HEK293 (cell line): ENCODE results near the gene TMPRSS5.
"Not testable (repeated sequence)": the region's sequence is repeated elsewhere in the genome, so short reads cannot be mapped to it uniquely, and the experiment has no call there.

Source experiments
- CTCF ChIA-PET: fragments of 350-600 bp; formaldehyde crosslinking; extraction: SDS; loops from one replicate; lab custom pipeline; 2021; ENCODE audit warnings: antibody characterized with exemption; lab: Yijun Ruan, JAX
- POLR2A ChIA-PET: fragments of 300-600 bp; formaldehyde crosslinking; extraction: SDS; loops from one replicate; lab custom pipeline; 2020; ENCODE audit warnings: antibody characterized with exemption, inconsistent platforms; lab: Yijun Ruan, JAX
- H3K27ac ChIP-seq: fragments of 200-500 bp; sonication (Bioruptor generic); 2 replicates; pipeline ENCODE4 v1.5.1; 2014; ENCODE audit warnings: low read depth, low read length, control low read depth, inconsistent platforms; ENCODE audit errors: extremely low read depth
- H3K36me3 ChIP-seq, 2 experiments: fragments of 200-500 bp in 1 of 2; sonication (Bioruptor generic) in 1 of 2; 1 replicate in 1 of 2; 2 replicates in 1 of 2; pipeline ENCODE4 v1.5.1; 2014 to 2017; ENCODE audit warnings: inconsistent platforms in 2 of 2, low read length in 2 of 2; ENCODE audit not compliant: control insufficient read depth in 2 of 2, insufficient read depth in 1 of 2
- H3K4me1 ChIP-seq: fragments of 200-500 bp; sonication (Bioruptor generic); 2 replicates; pipeline ENCODE4 v1.5.1; 2014; ENCODE audit warnings: mild to moderate bottlenecking, low read length, inconsistent platforms; ENCODE audit not compliant: control insufficient read depth, insufficient read depth
- H3K4me3 ChIP-seq: 2 replicates; pipeline ENCODE4 v1.5.1; 2011; ENCODE audit warnings: low read depth, mild to moderate bottlenecking, control low read depth, low read length, moderate library complexity
- H3K9me3 ChIP-seq: fragments of 200-500 bp; sonication (Bioruptor generic); 2 replicates; pipeline ENCODE4 v1.5.1; 2014; ENCODE audit warnings: low read depth, low read length, inconsistent platforms; ENCODE audit not compliant: control insufficient read depth, insufficient read depth
- GLIS1 ChIP-seq: fragments of 450-650 bp; formaldehyde crosslinking; IDR thresholded peaks from 2 replicates; pipeline ENCODE4 v1.5.1; 2016; ENCODE audit warnings: missing biosample characterization, missing genetic modification characterization
- WT1 ChIP-seq: fragments of 450-650 bp; formaldehyde crosslinking; IDR thresholded peaks from 2 replicates; pipeline ENCODE4 v1.5.1; 2016; ENCODE audit warnings: missing biosample characterization, missing genetic modification characterization
- ZBTB48 ChIP-seq: fragments of 450-650 bp; formaldehyde crosslinking; IDR thresholded peaks from 2 replicates; pipeline ENCODE4 v1.5.1; 2016; ENCODE audit warnings: missing biosample characterization, missing genetic modification characterization
- ZNF146 ChIP-seq: fragments of 450-650 bp; formaldehyde crosslinking; IDR thresholded peaks from 2 replicates; pipeline ENCODE4 v1.5.1; 2016; ENCODE audit warnings: missing biosample characterization, missing genetic modification characterization
- ZNF155 ChIP-seq: fragments of 450-650 bp; formaldehyde crosslinking; IDR thresholded peaks from 2 replicates; pipeline ENCODE4 v1.5.1; 2016; ENCODE audit warnings: missing biosample characterization, missing genetic modification characterization
- ZNF2 ChIP-seq: fragments of 450-650 bp; formaldehyde crosslinking; IDR thresholded peaks from 2 replicates; pipeline ENCODE4 v1.5.1; 2016; ENCODE audit warnings: missing biosample characterization, missing genetic modification characterization
- ZNF221 ChIP-seq: fragments of 450-650 bp; formaldehyde crosslinking; IDR thresholded peaks from 2 replicates; pipeline ENCODE4 v1.5.1; 2017; ENCODE audit warnings: missing biosample characterization, missing genetic modification characterization, borderline replicate concordance
- ZNF280C ChIP-seq: fragments of 450-650 bp; formaldehyde crosslinking; IDR thresholded peaks from 2 replicates; pipeline ENCODE4 v1.5.1; 2016; ENCODE audit warnings: missing biosample characterization, missing genetic modification characterization
- ZNF324 ChIP-seq: fragments of 450-650 bp; formaldehyde crosslinking; IDR thresholded peaks from 2 replicates; pipeline ENCODE4 v1.5.1; 2016; ENCODE audit warnings: missing biosample characterization, missing genetic modification characterization
- ZNF473 ChIP-seq: fragments of 450-650 bp; formaldehyde crosslinking; IDR thresholded peaks from 2 replicates; pipeline ENCODE4 v1.5.1; 2017; ENCODE audit warnings: missing biosample characterization, missing genetic modification characterization
- ZNF48 ChIP-seq: fragments of 450-650 bp; formaldehyde crosslinking; IDR thresholded peaks from 2 replicates; pipeline ENCODE4 v1.5.1; 2016; ENCODE audit warnings: missing biosample characterization, missing genetic modification characterization
- ZNF488 ChIP-seq: fragments of 450-650 bp; formaldehyde crosslinking; IDR thresholded peaks from 2 replicates; pipeline ENCODE4 v1.5.1; 2016; ENCODE audit warnings: missing biosample characterization, missing genetic modification characterization
- ZNF518A ChIP-seq: fragments of 450-650 bp; formaldehyde crosslinking; conservative IDR thresholded peaks from 2 replicates; pipeline ENCODE4 v1.5.1; 2016; ENCODE audit warnings: low read depth, missing biosample characterization, missing genetic modification characterization
- ZNF707 ChIP-seq: fragments of 450-650 bp; formaldehyde crosslinking; IDR thresholded peaks from 2 replicates; pipeline ENCODE4 v1.5.1; 2016; ENCODE audit warnings: missing biosample characterization, missing genetic modification characterization
- ZNF768 ChIP-seq: fragments of 450-650 bp; formaldehyde crosslinking; IDR thresholded peaks from 2 replicates; pipeline ENCODE4 v1.5.1; 2018; ENCODE audit warnings: missing biosample characterization, mild to moderate bottlenecking, missing genetic modification characterization
- ZNF776 ChIP-seq: fragments of 450-650 bp; formaldehyde crosslinking; IDR thresholded peaks from 2 replicates; pipeline ENCODE4 v1.5.0; 2017; ENCODE audit warnings: missing biosample characterization, missing genetic modification characterization, borderline replicate concordance
- TF ChIP-seq, protein P1 (sequence below): fragments of 450-650 bp; formaldehyde crosslinking; IDR thresholded peaks from 2 replicates; pipeline ENCODE4 v1.5.1; 2017; ENCODE audit warnings: missing biosample characterization, mild to moderate bottlenecking, missing genetic modification characterization, moderate library complexity
- TF ChIP-seq, protein P2 (sequence below): fragments of 450-650 bp; formaldehyde crosslinking; IDR thresholded peaks from 2 replicates; pipeline ENCODE4 v1.5.1; 2016; ENCODE audit warnings: missing biosample characterization, missing genetic modification characterization
- TF ChIP-seq, protein P3 (sequence below): fragments of 450-650 bp; formaldehyde crosslinking; IDR thresholded peaks from 2 replicates; pipeline ENCODE4 v1.5.1; 2017; ENCODE audit warnings: missing biosample characterization, missing genetic modification characterization

TMPRSS5 gene

DNA sequence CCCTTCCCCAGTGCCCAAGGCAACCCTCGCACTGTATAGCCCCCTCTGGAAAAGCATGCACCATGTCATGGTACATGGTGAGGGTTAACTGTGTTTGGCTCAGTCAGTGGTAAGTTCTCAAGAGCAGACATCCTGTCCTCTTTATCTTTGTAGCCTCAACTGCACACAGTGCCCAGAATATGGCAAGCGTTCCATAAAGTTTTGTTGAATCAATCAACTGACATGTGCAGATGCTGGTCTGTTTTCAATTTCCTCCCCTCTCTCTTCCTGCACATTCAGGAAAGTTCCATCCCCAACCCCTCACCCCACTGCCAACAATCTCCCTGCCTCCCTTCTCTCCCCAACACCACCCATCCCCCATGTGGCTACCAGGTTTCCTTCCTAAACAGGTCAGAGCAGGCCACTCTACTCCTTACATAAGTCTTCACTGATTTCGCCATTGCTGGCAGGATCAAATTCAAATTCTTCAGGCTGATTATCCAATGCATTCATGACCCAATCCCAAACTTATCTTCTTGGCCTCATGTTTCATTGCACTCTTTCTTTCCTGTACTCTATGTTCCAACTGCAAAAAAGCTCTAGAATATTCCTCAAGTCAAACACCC is 15.5 kb upstream of the TMPRSS5 start (continued):
- TF ChIP-seq, protein P1, sequence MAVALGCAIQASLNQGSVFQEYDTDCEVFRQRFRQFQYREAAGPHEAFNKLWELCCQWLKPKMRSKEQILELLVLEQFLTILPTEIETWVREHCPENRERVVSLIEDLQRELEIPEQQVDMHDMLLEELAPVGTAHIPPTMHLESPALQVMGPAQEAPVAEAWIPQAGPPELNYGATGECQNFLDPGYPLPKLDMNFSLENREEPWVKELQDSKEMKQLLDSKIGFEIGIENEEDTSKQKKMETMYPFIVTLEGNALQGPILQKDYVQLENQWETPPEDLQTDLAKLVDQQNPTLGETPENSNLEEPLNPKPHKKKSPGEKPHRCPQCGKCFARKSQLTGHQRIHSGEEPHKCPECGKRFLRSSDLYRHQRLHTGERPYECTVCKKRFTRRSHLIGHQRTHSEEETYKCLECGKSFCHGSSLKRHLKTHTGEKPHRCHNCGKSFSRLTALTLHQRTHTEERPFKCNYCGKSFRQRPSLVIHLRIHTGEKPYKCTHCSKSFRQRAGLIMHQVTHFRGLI, result no peak
- TF ChIP-seq ZNF221 (tag by site-specific recombination) (no peak), ZNF518A (tag by site-specific recombination) (no peak)
- TF ChIP-seq, all 188 proteins: peak for 0

GRCh38 chr11:113720478-113720877 is 14.4 kb upstream of the TMPRSS5 start:
- H3K4me3 ChIP-seq, H3K27ac ChIP-seq, POLR2A ChIA-PET, H3K9me3 ChIP-seq, H3K36me3 ChIP-seq, H3K4me1 ChIP-seq: not testable (repeated sequence)
- CTCF ChIA-PET, result interaction anchor here (0.7 kb wide), 1 partner anchor 20 kb away, joined by 4 read pairs; no protein-coding TSS in a partner anchor

DNA sequence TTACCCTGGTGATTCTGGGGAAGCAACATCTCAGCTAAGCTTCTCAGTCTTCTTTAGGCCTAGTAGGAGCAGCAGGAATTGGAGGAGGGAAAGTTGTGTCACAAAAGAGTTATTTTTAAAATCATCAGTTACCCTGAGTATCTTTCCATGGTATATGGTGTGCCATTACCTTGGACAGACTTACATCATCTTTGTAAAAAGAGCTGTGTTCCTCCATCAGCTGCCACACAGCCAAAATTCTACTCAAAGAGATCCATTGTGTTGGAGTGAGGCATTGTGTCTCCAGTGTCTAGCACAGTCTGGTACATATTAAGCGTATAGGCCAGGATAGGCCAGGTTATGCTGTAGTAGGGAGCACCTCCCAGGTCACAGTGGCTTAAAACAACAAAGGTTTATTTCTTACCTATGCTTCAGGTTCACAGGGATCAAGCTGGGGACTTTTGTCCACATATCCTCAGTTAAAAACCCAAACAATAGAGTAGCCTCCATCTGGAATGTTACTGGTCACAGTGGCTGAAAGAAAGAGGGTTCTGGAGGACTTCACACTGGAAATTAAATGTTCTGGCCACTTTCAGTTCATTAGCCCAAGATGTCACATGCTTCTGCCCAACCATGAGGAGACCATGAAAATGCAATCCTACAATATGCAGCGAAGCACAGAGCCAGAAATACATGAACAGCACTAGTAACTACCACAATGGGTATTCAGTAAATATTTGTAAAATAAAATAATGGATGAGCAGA is 9.9 kb upstream of the TMPRSS5 start:
- POLR2A ChIA-PET, result no interaction called here
- no peak overlapping the region for H3K27ac ChIP-seq
- H3K36me3 ChIP-seq, result peaks cover 0 to 4% of the 10 kb centered on the region in 2 experiments; a peak in 1 of 3 replicates
- H3K4me1 ChIP-seq, result no peaks in the 10 kb centered on the region
- CTCF ChIA-PET, result interaction anchor here (0.6 kb wide), 1 partner anchor 48 kb away, joined by 3 read pairs; no protein-coding TSS in a partner anchor
- H3K9me3 ChIP-seq, result no peaks in the 10 kb centered on the region
- H3K4me3 ChIP-seq, result no peak overlapping the region
- TF ChIP-seq ZNF155 (no peak), ZNF473 (tag by site-specific recombination) (no peak), ZNF324 (tag by site-specific recombination) (no peak), WT1 (no peak), ZNF146 (no peak), ZNF768 (tag by site-specific recombination) (no peak), ZBTB48 (tag by site-specific recombination) (no peak), ZNF2 (tag by site-specific recombination) (no peak), ZNF48 (no peak), ZNF776 (tag by site-specific recombination) (no peak), ZNF707 (no peak), GLIS1 (tag by site-specific recombination) (no peak), ZNF280C (no peak), ZNF488 (no peak)
- TF ChIP-seq, protein P2, sequence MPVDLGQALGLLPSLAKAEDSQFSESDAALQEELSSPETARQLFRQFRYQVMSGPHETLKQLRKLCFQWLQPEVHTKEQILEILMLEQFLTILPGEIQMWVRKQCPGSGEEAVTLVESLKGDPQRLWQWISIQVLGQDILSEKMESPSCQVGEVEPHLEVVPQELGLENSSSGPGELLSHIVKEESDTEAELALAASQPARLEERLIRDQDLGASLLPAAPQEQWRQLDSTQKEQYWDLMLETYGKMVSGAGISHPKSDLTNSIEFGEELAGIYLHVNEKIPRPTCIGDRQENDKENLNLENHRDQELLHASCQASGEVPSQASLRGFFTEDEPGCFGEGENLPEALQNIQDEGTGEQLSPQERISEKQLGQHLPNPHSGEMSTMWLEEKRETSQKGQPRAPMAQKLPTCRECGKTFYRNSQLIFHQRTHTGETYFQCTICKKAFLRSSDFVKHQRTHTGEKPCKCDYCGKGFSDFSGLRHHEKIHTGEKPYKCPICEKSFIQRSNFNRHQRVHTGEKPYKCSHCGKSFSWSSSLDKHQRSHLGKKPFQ, result no peak
- TF ChIP-seq, protein P3, sequence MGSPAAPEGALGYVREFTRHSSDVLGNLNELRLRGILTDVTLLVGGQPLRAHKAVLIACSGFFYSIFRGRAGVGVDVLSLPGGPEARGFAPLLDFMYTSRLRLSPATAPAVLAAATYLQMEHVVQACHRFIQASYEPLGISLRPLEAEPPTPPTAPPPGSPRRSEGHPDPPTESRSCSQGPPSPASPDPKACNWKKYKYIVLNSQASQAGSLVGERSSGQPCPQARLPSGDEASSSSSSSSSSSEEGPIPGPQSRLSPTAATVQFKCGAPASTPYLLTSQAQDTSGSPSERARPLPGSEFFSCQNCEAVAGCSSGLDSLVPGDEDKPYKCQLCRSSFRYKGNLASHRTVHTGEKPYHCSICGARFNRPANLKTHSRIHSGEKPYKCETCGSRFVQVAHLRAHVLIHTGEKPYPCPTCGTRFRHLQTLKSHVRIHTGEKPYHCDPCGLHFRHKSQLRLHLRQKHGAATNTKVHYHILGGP (tag by site-specific recombination), result no peak
